GM12878 (cell line): Measurements from ENCODE around the gene MRPL41. TPM values are rescaled to one million over a fixed set of nuclear protein-coding genes. Genes with fewer than 3 reads are reported as not detected.

Source experiments
- CBFB ChIP-seq: IDR thresholded peaks from 2 replicates; pipeline ENCODE4 v1.6.1; 2016; ENCODE audit warnings: antibody characterized with exemption, low read depth
- CHD1 ChIP-seq: IDR thresholded peaks from 2 replicates; pipeline ENCODE4 v1.6.1; 2012; ENCODE audit warnings: low read depth, low read length, improper control_type of control experiment
- CREM ChIP-seq: IDR thresholded peaks from 2 replicates; pipeline ENCODE4 v1.6.1; 2014; ENCODE audit warnings: antibody characterized with exemption, low read depth
- HCFC1 ChIP-seq: fragments of 150-350 bp; IDR thresholded peaks from 2 replicates; pipeline ENCODE4 v1.6.1; 2014; ENCODE audit warnings: low read length
- IRF5 ChIP-seq: fragments of 450-650 bp; IDR thresholded peaks from 2 replicates; pipeline ENCODE4 v1.6.1; 2017; ENCODE audit warnings: borderline replicate concordance
- KDM1A ChIP-seq: fragments of 200-600 bp; sonication (generic); IDR thresholded peaks from 2 replicates; pipeline ENCODE4 v1.6.1; 2016; ENCODE audit warnings: borderline replicate concordance
- NBN ChIP-seq: fragments of 450-650 bp; IDR thresholded peaks from 2 replicates; pipeline ENCODE4 v1.6.1; 2016
- NFXL1 ChIP-seq: fragments of 450-650 bp; IDR thresholded peaks from 2 replicates; pipeline ENCODE4 v1.6.1; 2017; ENCODE audit warnings: antibody characterized with exemption, mild to moderate bottlenecking, borderline replicate concordance
- PKNOX1 ChIP-seq: fragments of 450-650 bp; IDR thresholded peaks from 2 replicates; pipeline ENCODE4 v1.6.1; 2016; ENCODE audit warnings: mild to moderate bottlenecking
- RELA ChIP-seq: fragments of 450-650 bp; IDR thresholded peaks from 2 replicates; pipeline ENCODE4 v1.8.0; 2014; ENCODE audit warnings: borderline replicate concordance; ENCODE audit not compliant: partially characterized antibody
- RELB ChIP-seq: fragments of 450-650 bp; IDR thresholded peaks from 2 replicates; pipeline ENCODE4 v1.6.1; 2017; ENCODE audit warnings: low read depth, mild to moderate bottlenecking, moderate library complexity
- SMARCA5 ChIP-seq: fragments of 450-650 bp; IDR thresholded peaks from 2 replicates; pipeline ENCODE4 v1.6.1; 2017; ENCODE audit warnings: mild to moderate bottlenecking
- SRF ChIP-seq, 2 experiments: IDR thresholded peaks; 2 replicates each; pipeline ENCODE4 v1.6.1; 2011; ENCODE audit warnings: low read depth in 2 of 2, low read length in 2 of 2, mild to moderate bottlenecking in 1 of 2, moderate library complexity in 1 of 2
- TARDBP ChIP-seq: IDR thresholded peaks from 2 replicates; pipeline ENCODE4 v1.6.1; 2016; ENCODE audit warnings: borderline replicate concordance
- TCF3 ChIP-seq: IDR thresholded peaks from 2 replicates; pipeline ENCODE4 v1.6.1; 2012; ENCODE audit warnings: low read depth, mild to moderate bottlenecking, low read length, borderline replicate concordance; ENCODE audit not compliant: insufficient read depth
- ZNF384 ChIP-seq: IDR thresholded peaks from 2 replicates; pipeline ENCODE4 v1.6.1; 2012; ENCODE audit warnings: low read depth, mild to moderate bottlenecking, low read length, improper control_type of control experiment, borderline replicate concordance
- polyA plus RNA-seq, 11 experiments: library from polyadenylated mRNA; depleted of rRNA in 4 of 11; unstranded in 6 of 11; stranded (reverse) in 5 of 11; fragments of >200 nt; fragmentation: Nextera tagmentation in 4 of 11; fragmentation: Illumina TruSeq in 1 of 11; extraction: Ambion mirVana in 4 of 11; extraction: Trizol in 1 of 11; gene quantifications; 1 replicate in 1 of 11; 2 replicates in 10 of 11; pipeline versions ENCODE4 v1.2.1 to v1.2.3, GENCODE V29; 2011 to 2016; ENCODE audit warnings: inconsistent platforms in 2 of 11, missing spikeins in 2 of 11, low read depth in 1 of 11
- total RNA-seq, 4 experiments: library from RNA; depleted of rRNA in 3 of 4; stranded (reverse); fragments of >200 nt in 3 of 4; fragmentation: Illumina TruSeq in 1 of 4; extraction: Trizol in 1 of 4; gene quantifications; 2 replicates each; pipeline versions ENCODE4 v1.2.1 to v1.2.3, GENCODE V29; 2013 to 2021

MRPL41 gene
- total and polyA plus RNA-seq, 10 of the 15 experiments (the other 5 are each of a cell fraction or from before 2014, with no cell fraction given): 1.3 to 116 (median 40.1) TPM

GRCh38 chr9:137578518-137579258 is 27.0 kb downstream of the MRPL41 start, which contains the start of gene DPH7 (continued):
- 0 out of 2 replicates have a peak, but pooled peaks have one; percentile 22 for TF ChIP-seq RELB
- 0 out of 2 replicates have a peak, but pooled peaks have one; percentile 32 for TF ChIP-seq TARDBP
- TF ChIP-seq NBN: peak; percentile 57; the same call in 1 of the 2 replicates
- peak; percentile 82 for TF ChIP-seq HCFC1
- no peak for TF ChIP-seq TCF3
- TF ChIP-seq RELA: peak; percentile 74
- TF ChIP-seq ZNF384: no peak
- no peak for TF ChIP-seq KDM1A
- no peak for TF ChIP-seq IRF5
- TF ChIP-seq NFXL1: peak; percentile 78; the same call in 1 of the 2 replicates
- TF ChIP-seq PKNOX1: peak; percentile 57
- TF ChIP-seq CREM: peak; percentile 69
- 0 out of 2 replicates have a peak, but pooled peaks have one; percentile 24 for TF ChIP-seq CBFB
- TF ChIP-seq SMARCA5: peak; percentile 92
- TF ChIP-seq CHD1: no peak
- peak in 1 of 2 experiments; percentile 69; a peak in 2 of 4 replicates for TF ChIP-seq SRF (IDR thresholded peaks at IDR 0.05; ENCODE audit: low read depth in 2 of 2, low read length in 2 of 2)
